Activated CD8-positive, alpha-beta memory T cell treated with anti-CD3 and anti-CD28 coated beads for 48 hours (primary cell): ENCODE results near the gene CAAP1.
A peak's percentile ranks its signal among the peaks of the same experiment; 100 is the strongest.
"Not testable (repeated sequence)": the region's sequence is repeated elsewhere in the genome, so short reads cannot be mapped to it uniquely, and the experiment has no call there.

Experiments used
- DNase-seq, 3 experiments: peaks; one replicate each; pipeline ENCODE4 v3.0.0-alpha.2; 2020; ENCODE audit warnings: low read depth in 2 of 3, low spot score in 2 of 3

Gene CAAP1, protein sequence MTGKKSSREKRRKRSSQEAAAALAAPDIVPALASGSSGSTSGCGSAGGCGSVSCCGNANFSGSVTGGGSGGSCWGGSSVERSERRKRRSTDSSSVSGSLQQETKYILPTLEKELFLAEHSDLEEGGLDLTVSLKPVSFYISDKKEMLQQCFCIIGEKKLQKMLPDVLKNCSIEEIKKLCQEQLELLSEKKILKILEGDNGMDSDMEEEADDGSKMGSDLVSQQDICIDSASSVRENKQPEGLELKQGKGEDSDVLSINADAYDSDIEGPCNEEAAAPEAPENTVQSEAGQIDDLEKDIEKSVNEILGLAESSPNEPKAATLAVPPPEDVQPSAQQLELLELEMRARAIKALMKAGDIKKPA

DNA sequence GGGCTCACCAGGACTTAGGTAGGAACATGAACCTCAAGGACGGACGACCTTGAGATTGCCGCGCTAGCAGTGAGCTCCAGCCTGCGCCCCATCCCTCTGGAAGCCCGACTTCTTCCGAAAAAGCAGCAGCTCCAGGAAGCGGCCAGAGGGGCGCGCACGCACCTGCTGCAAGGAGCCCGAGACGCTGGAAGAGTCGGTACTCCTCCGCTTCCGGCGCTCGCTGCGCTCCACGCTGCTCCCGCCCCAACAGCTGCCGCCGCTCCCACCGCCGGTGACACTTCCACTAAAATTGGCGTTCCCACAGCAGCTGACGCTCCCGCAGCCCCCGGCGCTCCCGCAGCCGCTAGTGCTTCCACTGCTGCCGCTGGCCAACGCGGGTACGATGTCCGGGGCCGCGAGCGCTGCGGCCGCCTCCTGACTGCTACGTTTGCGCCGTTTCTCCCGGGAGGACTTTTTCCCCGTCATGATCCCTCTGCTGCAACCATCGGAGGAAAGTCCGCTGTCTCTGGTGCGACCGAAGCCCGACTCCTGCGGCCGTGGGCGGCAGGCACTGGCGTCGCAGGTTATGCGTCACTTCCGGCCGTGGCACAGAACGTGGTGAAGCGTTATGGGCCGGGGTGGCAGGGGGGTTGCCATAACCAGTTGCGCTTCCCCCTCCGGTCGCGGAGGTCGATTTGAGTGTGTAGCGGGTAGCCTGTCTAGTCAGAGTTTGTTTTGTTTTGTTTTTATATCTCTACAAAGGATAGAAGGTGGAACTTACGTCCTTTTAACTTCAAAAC lies at the start of gene CAAP1:
TSS of gene CAAP1 (minus strand) at position 552 of the 779 bp plus-strand sequence. CDS start at position 465, 87 bp downstream.
- peak; percentile 82 to 89 (median 84) for DNase-seq

DNA sequence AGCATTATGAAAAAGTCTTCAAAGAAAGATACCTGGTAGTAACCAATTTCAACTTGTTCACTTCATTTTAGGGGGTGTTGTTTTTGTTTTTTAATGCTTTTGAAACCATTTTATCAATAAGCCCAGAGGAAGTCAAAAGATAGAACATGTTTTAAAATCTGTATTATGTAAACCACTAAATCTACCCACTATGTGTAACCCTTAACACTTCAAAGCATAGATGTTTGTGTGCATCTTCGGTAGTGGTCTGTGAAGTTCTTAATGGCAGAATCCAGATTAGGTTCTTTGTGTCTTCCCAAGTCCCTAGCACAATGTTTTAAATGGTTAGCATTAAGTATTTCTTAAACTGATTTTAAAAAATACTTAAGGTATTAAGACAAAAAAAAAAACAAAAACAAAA lies 48.2 kb upstream of the CAAP1 start:
- no peak for DNase-seq

DNA sequence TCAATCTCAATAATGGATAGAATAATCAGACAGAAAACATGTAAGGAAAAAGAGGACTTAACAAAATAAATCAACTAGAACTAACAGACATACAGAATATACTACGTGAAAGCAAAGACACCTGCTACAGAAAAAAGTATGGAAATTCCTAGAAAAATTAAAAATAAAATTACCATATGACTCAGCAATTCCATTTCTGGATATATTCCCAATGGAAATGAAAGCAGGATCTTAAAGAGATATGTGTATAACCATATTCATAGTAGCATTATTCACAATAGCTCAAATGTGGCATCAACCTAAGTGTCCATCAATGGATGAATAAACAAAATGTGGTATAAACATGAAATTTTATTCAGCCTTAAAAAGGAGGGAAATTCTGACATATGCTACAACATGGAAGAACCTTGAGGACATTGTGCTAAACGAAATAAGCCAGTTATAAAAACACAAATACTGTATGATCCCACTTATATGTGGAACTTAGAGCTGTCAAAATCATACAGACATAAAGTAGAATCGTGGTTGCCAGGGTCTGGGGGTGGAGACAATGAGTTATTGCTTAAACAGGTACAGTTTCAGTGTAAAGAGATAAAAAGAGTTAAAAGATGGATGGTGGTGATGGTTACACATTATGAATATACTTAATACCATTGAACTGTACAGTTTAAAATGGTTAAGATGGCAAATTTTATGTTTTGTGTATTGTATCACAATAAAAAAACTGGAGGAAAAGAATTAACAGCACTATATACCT lies 47.5 kb upstream of the CAAP1 start:
- no peak for DNase-seq

DNA sequence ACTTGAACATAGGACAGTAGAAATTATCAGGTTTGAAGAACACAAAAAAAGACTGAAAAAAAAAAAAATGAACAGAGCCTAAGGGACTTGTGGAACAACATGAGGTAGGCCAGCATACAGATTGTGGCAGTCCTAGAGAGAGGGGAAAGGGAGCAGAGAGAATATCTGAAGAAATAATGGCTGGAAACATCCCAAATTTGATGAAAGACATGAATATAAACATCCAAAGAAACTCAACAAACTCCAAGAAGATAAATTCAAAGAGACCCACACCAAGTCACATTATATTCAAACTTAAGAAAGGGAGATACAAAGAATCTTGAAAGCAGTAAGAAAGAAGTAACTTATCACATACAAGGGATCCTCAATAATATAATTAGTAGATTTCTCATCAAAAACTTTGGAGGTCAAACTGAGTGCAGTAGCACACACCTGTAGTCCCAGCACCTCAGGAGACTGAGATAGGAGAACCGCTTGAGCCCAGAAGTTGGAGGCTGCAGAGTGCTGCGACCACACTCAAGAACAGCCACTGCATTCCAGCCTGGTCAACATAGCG lies 45.3 kb upstream of the CAAP1 start:
- no peak for DNase-seq

DNA sequence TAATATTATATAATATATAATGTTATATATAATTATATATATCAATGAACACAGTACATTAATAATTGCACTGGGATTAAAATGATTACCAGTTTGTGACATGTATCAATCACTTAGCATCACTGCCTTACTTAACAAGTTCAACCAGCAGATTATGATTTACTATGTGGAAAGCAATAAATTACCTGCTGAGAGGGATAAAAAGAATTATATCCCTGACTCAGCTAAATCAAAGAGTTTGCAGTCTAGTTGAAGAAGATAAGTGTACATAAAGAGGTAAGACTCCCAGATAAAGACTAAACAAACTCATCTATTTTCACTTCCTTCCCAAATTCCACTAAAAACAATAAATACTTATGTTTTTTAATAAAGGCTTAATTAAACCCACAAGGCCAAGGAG lies 43.2 kb upstream of the CAAP1 start:
- DNase-seq: no peak

DNA sequence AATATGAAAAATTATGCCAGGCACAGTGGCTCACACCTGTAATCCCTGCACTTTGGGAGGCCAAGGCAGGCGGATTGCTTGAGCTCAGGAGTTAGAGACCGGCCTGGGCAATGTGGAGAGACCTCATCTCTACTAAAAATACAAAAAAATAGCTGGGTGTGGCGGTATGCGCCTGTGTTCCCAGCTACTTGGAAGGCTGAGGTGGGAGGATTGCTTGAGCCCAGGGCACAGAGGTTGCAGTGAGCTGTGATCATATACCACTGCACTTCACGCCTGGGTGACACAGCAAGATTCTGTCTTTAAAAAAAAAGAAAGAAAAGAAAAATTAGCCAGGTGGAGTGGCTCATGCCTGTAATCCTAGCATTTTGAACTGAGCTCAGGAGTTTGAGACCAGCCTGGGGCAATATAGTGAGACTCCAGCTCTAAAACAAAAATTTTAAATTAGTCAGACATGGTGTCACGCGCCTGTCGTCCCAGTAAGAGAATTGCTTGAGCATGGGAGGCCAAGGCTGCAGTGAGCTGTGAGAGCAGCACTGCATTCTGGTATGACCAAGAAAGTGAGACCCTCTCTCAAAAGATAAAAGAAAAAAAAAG lies 36.4 kb upstream of the CAAP1 start:
- no peak for DNase-seq

DNA sequence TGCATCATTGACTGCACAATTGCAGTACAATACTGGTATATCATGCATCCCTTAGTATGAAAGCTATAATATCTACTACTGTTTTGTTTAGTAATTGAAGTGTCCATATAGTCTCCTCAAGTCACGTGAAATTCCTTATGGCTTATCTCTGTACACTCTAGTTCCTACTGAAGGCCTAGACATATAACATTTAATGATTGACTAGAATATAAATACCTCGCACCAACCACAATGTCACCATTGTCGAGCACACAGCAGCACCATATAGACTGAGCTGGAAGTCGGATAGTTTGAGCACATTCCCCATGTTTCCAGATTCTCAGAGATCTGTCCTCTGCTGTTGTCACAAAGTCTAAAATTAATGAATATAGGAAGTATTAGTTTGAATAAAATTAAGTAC lies 33.0 kb upstream of the CAAP1 start:
- no peak for DNase-seq

DNA sequence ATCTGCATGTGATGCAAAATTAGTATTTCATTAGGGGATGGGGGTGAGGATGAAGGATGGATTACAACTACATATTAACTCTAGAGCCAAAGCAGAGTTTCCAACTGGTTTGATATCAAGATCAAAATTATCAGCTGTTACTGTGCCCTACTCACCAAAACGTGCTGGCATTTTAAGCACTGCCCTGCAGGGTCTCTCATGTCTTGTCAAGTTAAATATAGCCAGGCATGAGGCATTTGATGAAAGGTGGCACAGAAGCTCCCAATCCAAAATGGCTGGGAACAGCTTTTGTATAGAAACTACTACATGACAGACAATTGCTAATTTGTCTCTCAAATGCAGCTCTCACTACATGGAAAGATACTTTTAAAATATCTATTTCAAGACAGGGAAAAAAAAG lies 27.1 kb upstream of the CAAP1 start:
- no peak for DNase-seq

DNA sequence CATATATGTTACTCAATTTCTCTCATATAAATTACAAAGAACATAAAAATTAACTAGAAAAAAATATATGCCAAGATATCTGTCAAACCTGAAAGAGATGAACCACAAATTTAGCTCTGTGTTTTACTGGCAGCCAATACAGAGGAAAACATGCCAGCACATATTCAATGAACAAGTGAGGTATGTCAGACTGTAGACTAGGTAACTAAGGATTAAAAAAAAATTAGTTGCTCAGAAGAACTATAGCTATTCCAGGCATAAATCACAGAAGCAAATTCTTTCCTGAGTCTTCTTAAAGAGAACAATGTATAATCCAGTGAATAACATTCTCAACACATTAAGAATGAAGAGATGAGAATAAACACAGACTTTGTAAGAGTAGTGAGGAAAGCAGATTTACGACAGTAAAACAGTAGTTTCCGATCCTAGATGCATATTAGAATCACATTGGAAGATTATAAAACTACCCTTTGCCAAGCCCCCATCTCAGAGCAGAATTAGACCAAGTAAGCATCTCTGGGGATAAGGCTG lies 20.6 kb upstream of the CAAP1 start:
- no peak for DNase-seq

DNA sequence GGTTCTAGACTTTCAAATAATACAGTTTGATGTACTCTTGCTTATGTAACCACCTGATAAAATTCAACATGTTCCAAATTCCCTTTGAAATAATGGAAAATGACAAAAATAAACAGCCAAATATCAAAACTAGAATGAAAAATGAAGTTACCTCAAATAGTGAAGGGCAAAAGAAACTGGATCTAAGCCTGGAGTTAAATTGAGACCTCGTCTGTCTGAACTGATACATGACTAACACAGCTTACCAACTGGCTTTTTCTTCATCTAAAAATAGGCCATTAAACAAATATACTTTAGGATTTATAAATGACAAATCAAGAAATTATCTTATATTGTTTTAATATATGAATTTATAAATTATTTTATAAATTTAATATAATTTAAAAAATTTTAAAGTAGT lies 12.1 kb upstream of the CAAP1 start:
- no peak for DNase-seq

DNA sequence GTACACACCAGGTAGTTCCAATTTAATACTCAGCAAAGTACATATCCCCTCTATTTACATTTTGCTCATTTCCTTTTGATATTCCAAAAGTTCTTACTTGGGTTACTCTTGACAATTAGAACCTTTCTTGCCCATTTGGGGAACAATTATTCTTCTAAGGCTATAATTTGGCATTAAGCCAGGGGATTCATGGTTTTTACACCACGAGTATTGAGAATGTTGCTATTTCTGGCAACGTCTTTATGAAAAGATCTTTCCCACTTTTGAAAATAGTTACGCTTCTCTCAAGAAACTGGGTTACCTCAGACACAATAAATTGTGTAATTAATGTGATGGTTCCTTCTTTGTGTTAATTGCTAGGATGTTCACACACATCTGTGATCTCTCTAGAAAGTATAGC lies 11.5 kb upstream of the CAAP1 start:
- DNase-seq: no peak

DNA sequence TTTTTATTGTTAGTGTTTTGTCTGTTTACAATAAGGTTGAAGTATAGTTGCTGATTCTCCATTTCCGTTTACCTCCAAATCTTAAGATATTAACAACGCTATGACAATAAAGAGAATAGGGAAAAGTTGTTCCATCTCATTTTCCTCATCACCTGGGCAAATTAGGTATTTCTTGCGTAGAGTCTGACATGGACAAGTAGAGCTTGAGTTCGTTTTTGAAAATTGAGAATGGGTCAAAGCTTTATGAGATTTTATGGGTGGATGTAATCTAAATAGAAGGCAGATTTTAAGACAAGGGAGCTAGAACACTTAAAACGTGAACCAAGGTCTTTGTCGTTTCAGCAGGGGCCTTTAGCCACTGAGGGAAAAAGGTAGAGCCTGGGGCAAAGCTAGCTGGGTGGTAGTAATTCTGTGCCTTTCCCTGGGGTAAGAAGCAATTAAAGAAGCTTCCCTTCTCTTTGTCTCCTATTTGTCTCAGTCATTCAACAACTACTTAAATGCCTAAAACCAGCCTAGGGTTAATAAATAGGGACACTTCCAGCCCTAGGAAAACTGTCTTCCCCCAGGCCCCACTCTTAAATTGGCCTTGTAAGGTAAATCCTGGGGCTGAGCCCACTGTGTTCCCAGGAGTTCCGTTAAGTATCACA lies 551 bp upstream of the CAAP1 start:
- no peak for DNase-seq

DNA sequence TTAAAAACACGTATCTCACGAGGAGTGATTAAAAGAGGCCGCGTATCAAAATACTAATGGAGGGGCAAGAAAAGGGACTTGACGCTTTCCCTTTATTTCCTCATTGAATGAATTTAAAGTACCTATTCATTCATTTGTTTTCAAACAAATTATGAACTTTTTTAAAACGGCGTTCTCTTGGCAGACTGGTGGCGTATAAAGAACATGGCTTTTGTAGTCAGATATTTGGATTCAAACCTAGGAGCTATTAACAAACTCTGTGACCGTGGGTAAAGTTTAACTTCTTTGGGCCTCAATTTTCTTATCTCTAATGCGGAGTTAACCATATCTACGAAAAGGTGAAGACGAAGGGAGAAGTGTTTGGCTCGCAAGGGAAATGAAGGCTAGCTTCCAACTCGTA lies 876 bp downstream of the CAAP1 start:
- DNase-seq: no peak

DNA sequence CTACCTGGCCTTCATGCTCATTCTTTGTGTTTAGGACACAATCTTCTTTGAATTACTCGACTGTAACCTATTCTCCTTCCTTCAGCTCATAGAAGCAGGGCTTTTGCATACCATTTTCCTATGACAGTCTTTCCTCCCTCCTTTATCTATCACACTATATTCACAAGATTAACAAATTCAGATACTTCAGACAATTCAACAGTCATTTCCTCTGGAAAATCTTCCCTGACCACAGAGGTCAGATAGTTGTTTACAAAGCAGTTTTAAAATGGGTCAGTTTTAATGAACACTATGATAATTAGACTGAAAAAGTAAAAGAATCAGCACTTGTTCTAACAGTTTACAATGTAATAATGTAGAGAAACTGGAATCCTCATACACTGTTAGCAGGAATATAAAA lies 4.3 kb downstream of the CAAP1 start:
- DNase-seq: no peak

DNA sequence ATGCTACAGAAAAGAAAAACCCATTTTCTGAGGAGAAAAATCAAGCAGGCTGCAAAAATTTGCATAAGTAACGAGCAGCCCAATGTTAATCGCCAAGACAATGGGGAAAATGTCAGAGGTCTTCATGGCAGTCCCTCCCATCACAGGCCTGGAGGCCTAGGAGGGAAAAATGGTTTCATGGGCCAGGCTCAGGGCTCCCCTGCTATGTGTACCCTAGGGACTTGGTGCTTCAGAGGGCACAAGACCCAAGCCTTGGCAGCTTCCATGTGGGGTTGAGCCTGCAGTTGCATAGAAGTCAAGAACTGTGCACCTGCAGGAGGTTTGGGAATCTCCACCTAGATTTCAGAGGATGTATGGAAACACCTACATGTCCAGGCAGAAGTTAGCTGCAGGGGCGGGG lies 10.4 kb downstream of the CAAP1 start:
- no peak for DNase-seq

DNA sequence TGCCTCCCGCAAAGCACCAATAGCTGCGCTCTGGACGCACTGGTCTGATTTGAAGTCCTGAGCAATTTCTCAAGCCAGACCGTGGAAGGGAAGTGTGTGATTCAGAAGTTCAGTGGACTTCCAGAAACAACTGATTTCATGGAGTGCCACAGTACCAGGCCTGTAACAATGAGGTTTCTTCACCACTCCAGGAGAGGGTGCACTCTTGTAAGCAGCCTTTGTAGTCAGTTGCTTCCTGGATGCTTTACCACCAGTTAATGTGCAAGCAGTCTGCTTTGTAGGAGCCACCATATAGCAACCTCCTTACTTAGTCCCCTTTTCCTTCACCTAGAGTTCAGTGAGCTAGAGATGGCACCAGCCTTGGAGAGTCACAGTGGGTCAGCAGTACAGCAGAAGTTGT lies 12.3 kb downstream of the CAAP1 start:
- DNase-seq: no peak

DNA sequence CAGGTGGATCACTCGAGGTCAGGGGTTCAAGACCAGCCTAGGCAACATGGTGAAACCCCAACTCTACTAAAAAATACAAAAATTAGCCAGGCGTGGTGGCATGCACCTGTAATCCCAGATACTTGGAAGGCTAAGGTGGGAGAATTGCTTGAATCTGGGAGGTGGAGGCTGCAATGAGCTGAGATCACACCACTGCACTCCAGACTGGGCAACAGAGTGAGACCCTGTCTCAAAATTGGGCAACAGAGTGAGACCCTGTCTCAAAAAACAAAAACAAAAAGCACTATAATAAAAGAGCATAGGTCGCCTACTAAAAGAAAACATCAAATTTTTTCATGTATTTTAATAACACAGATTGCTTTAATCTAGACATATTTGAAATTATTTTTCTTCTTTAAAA lies 17.4 kb downstream of the CAAP1 start:
- not testable (repeated sequence) for DNase-seq

DNA sequence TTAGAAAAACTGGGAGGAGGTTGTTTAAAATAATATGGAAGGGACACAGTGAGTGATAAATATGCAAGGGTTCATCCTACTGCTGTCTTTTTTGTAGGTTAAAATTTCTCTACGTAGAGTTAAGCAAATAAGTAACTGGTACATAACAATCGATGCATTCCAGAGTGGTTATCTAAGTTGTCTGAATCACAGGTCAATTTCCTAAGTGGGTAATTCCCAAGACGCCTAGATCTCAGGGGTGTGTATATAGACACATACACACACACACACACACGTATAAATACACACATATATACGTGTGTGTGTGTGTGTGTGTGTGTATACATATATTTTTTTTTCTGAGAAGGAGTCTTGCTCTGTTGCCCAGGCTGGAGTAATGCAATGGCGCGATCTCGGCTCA lies 22.3 kb downstream of the CAAP1 start:
- no peak for DNase-seq

DNA sequence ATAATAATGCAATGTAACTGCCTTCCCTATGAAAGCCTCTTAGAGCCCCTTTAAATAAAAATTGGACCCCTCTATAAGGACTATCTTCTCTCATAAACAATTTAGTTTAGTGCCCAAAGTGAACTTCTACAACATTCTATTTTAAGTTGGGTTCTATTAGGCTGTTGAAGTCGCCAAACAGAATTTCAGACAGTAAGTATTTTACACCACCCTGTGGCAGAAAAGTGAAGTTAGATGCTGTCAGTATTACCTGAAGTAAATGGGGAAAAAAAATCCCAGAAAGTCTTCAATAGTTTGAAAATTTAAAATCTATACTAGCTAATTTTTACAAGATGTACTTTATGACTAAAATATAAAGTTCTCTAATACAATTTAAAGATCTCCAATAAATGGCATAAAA lies 29.5 kb downstream of the CAAP1 start:
- no peak for DNase-seq

DNA sequence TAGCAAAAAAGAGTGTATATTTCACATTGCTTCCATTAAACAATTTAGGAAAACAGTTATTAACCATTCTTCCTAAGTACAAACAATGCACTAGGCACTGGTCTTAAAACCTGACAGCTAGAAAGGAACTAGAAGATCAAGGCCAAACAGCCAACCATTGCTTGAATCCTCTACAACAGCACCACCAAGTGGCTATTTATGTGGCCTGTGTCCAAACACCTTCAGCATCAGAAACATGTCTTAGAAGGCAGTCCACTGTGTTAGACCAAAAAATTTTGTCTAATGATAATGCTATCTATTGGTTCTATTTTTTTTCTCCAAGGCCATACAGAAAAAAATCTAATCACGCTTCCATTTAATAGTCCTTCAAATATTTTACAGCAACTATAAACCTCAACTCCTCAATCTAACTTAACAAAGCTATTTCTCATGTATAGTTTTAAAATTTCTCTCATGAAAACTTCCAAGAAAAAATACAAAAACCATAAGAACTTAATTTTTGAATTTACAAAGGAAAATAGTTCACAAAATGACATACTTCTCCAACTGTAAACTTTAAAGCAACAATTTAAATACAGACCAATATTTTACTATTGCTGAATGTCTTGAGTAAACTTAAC lies 36.1 kb downstream of the CAAP1 start:
- DNase-seq: no peak
